Ascending aorta (tissue), 2 donors: ENCODE data around the gene FGD6. TPM values are rescaled to one million over a fixed set of nuclear protein-coding genes. Genes with fewer than 3 reads are reported as not detected.

Experiments used
- DNase-seq, 2 donors: peaks; one replicate each; pipeline ENCODE4 v3.0.0-alpha.2; 2019; ENCODE audit warnings: low spot score in 2 of 2
- H3K27ac ChIP-seq, 2 donors: fragments of 200-600 bp; sonication (generic); one replicate each; pipeline ENCODE4 v1.5.1; 2016 to 2017; ENCODE audit warnings: mild to moderate bottlenecking in 1 of 2
- H3K27me3 ChIP-seq: fragments of 200-600 bp; sonication (generic); one replicate; pipeline ENCODE4 v1.5.1; 2017
- H3K36me3 ChIP-seq, 2 donors: fragments of 200-600 bp; sonication (generic); one replicate each; pipeline ENCODE4 v1.5.1; 2016
- H3K4me1 ChIP-seq, 2 donors: fragments of 200-600 bp; sonication (generic); one replicate each; pipeline ENCODE4 v1.5.1; 2016 to 2017; ENCODE audit warnings: mild to moderate bottlenecking in 1 of 2
- H3K4me3 ChIP-seq, 2 donors: fragments of 200-600 bp; sonication (generic); one replicate each; pipeline ENCODE4 v1.5.1; 2016 to 2017; ENCODE audit warnings: mild to moderate bottlenecking in 1 of 2
- H3K9me3 ChIP-seq, 2 donors: fragments of 200-600 bp; sonication (generic); one replicate each; pipeline ENCODE4 v1.5.1; 2016
- intact Hi-C: fragments of 100-400 bp; cut with DNase I; formaldehyde crosslinking; loops from one replicate; pipeline ENCODE4 v1.15.1; 2023
- total RNA-seq: library from RNA; depleted of rRNA; stranded (reverse); fragments of >200 nt; gene quantifications from one replicate; pipeline ENCODE4 v1.1.0, GENCODE V29; 2016
- TF ChIP-seq, protein P1 (sequence below), 3 experiments: fragments of 200-600 bp in 2 of 3; fragments of 450-650 bp in 1 of 3; sonication (generic) in 2 of 3; IDR thresholded peaks; one replicate each; pipeline ENCODE4 v1.5.1; 2016 to 2019; ENCODE audit warnings: antibody characterized with exemption in 3 of 3, mild to moderate bottlenecking in 1 of 3, moderate library complexity in 1 of 3

The FGD6 gene
- total RNA-seq, 1 donor from 2014 or later: 2.0 TPM

DNA sequence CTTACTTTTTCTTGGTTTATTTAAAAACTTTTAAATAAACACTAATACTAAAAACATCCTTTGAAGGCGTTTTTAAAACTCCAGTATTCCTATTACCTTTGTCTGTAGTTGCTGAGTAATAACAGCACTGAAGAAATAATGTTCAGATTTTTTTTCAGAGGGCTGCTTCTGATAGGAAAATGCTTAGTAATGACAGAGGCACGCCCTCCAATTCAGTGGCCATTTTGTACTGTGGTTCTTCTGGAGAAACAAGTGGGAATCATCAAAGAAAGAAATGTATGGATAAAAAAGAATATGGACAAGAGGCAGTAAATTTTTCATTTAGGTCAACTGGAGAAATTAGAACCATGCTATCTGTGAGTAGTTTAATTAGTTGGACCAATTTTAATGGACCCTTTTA, 13.9 kb upstream of the FGD6 start:
- H3K4me1 ChIP-seq: peaks cover 3 to 13% of the 10 kb centered on the region in 2 donors
- H3K4me3 ChIP-seq: no peak overlapping the region
- TF ChIP-seq, protein P1, sequence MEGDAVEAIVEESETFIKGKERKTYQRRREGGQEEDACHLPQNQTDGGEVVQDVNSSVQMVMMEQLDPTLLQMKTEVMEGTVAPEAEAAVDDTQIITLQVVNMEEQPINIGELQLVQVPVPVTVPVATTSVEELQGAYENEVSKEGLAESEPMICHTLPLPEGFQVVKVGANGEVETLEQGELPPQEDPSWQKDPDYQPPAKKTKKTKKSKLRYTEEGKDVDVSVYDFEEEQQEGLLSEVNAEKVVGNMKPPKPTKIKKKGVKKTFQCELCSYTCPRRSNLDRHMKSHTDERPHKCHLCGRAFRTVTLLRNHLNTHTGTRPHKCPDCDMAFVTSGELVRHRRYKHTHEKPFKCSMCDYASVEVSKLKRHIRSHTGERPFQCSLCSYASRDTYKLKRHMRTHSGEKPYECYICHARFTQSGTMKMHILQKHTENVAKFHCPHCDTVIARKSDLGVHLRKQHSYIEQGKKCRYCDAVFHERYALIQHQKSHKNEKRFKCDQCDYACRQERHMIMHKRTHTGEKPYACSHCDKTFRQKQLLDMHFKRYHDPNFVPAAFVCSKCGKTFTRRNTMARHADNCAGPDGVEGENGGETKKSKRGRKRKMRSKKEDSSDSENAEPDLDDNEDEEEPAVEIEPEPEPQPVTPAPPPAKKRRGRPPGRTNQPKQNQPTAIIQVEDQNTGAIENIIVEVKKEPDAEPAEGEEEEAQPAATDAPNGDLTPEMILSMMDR (IDR thresholded peaks at IDR 0.05): no peak
- intact Hi-C loops: no loop called here
- no peak for DNase-seq
- H3K27ac ChIP-seq: peak overlapping the region in 1 of 2 donors; percentile 26
- no peaks in the 10 kb centered on the region for H3K36me3 ChIP-seq
- H3K27me3 ChIP-seq: no peaks in the 10 kb centered on the region
- no peaks in the 10 kb centered on the region for H3K9me3 ChIP-seq

DNA sequence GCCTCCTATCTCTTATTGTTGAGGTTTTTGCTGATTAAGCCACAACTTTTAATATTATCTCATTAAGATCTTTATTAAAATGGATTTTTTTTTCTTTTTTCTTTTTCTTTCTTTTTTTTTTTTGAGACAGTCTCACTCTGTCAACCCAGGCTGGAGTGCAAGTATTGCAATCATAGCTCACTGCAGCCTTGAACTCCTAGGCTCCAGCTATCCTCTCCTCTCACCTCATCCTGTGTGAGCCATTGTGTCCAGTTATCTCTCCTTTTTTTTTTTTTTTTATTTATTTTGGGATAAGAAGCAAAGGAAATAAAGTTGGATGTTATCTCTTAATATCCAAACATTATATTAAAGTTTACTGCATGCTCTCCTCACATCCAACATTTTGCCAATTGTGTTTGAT, 13.0 kb upstream of the FGD6 start:
- H3K4me3 ChIP-seq: no peak overlapping the region
- TF ChIP-seq, protein P1 (IDR thresholded peaks at IDR 0.05): no peak
- H3K27ac ChIP-seq: peak overlapping the region in 1 of 2 donors; percentile 26
- H3K36me3 ChIP-seq: peaks cover 0 to 3% of the 10 kb centered on the region in 2 donors
- no peaks in the 10 kb centered on the region for H3K9me3 ChIP-seq
- no peak for DNase-seq
- intact Hi-C loops: no loop called here
- no peaks in the 10 kb centered on the region for H3K27me3 ChIP-seq
- peaks cover 3 to 13% of the 10 kb centered on the region in 2 donors for H3K4me1 ChIP-seq

DNA sequence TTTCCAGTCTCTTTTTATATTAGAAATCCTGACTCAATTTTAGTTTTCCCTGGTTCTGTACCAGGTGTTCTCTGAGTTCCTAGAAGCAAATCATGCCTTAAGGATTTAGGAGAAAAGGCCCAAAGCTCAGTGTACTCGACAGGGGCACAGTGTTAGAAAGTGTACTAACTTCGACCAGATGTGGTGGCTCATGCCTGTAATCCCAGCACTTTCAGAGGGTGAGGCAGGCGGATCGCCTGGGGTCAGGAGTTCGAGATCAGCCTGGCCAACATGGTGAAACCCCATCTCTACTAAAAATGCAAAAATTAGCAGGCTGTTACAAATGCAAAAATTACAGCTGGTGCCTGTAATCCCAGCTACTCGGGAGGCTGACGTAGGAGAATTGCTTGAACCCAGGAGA, 12.4 kb upstream of the FGD6 start:
- intact Hi-C loops: no loop called here
- H3K27me3 ChIP-seq: no peaks in the 10 kb centered on the region
- TF ChIP-seq, protein P1 (IDR thresholded peaks at IDR 0.05): no peak
- peaks cover 3 to 13% of the 10 kb centered on the region in 2 donors for H3K4me1 ChIP-seq
- H3K27ac ChIP-seq: peak overlapping the region in 1 of 2 donors; percentile 13
- DNase-seq: no peak
- no peaks in the 10 kb centered on the region for H3K9me3 ChIP-seq
- no peak overlapping the region for H3K4me3 ChIP-seq
- H3K36me3 ChIP-seq: peaks cover 4 to 9% of the 10 kb centered on the region in 2 donors

DNA sequence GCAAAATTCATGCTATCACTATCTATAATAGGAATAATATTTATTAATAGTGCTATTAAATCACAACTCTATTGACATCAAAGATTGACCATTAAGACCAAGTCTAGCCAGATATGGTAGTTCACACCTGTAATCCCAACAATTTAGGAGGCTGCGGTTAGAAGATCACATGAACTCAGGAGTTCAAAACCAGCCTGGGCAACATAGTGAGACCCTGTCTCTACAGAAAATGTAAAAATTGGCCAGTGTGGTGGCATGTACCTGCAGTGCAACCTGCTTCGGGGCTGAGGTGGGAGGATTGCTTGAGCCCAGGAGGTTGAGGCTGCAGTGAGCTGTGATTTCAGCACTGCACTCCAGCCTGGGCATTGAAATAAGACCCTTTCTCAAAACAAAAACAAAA, 11.3 kb upstream of the FGD6 start:
- Histone ChIP-seq H3K9me3 (no peaks in the 10 kb centered on the region), H3K27me3 (no peaks in the 10 kb centered on the region), H3K4me3 (no peak overlapping the region), H3K4me1 (peaks cover 3 to 17% of the 10 kb centered on the region in 2 donors), H3K27ac (no peak overlapping the region), H3K36me3 (peaks cover 4 to 9% of the 10 kb centered on the region in 2 donors)
- intact Hi-C loops: no loop called here
- no peak for DNase-seq
- TF ChIP-seq, protein P1 (IDR thresholded peaks at IDR 0.05): no peak

DNA sequence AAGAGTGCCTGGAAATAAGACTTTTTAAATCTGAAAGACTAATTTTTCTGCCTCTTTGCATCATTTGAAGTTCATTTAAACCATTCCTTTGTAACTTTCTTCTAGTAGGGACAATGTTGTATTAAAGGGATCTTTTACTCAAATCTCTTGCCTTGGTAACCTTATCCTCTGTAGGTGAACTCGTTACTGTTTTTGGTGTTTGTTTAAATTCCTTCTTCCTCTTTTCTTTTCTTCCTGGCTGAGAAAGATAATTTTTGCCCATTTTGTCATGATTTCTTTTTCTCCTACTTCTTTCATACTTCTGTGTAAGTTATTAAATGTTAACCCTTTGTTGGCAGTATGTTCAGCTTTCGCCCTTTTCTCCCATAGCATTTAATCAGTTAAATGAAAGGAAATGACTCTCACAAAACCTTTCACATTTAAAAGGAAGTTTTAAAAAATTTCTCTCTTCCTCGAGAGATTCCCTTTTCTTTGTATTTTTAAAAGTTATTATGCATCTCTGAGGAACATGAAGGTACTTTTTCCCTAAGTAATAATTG, 10.6 kb upstream of the FGD6 start:
- Histone ChIP-seq H3K4me1 (peaks cover 3 to 22% of the 10 kb centered on the region in 2 donors), H3K9me3 (no peaks in the 10 kb centered on the region), H3K4me3 (no peak overlapping the region), H3K27me3 (no peaks in the 10 kb centered on the region), H3K27ac (peak overlapping the region; percentile 13 to 53), H3K36me3 (peaks cover 4 to 9% of the 10 kb centered on the region in 2 donors)
- TF ChIP-seq, protein P1 (IDR thresholded peaks at IDR 0.05): no peak
- DNase-seq: no peak
- intact Hi-C loops: no loop called here
